Measurements from ENCODE around the gene DYNC1H1. TPM values are rescaled to one million over a fixed set of nuclear protein-coding genes. Genes with fewer than 3 reads are reported as not detected.

The DYNC1H1 gene
- total RNA-seq, 1 donor from 2014 or later: 662 TPM

- Mint-ChIP-seq H3K4me3 (ENCODE audit: unreplicated experiment) (no peak overlapping the region), H3K27me3 (ENCODE audit: unreplicated experiment) (peaks cover 7% of the 10 kb centered on the region), H3K4me1 (ENCODE audit: unreplicated experiment) (peaks cover 18% of the 10 kb centered on the region), H3K36me3 (ENCODE audit: low read depth, unreplicated experiment) (peaks cover 31% of the 10 kb centered on the region), H3K9me3 (ENCODE audit: unreplicated experiment) (no peaks in the 10 kb centered on the region), H3K27ac (ENCODE audit: unreplicated experiment) (no peak overlapping the region)
- no peak for TF ChIP-seq CTCF (IDR thresholded peaks at IDR 0.05; ENCODE audit: unreplicated experiment)
- DNase-seq (ENCODE audit: low spot score): no peak
Observed at GRCh38 chr14:101918065-101918989, 46.0 kb upstream of the DYNC1H1 start.

- Mint-ChIP-seq H3K4me3 (ENCODE audit: unreplicated experiment) (no peak overlapping the region), H3K27me3 (ENCODE audit: unreplicated experiment) (peaks cover 7% of the 10 kb centered on the region), H3K9me3 (ENCODE audit: unreplicated experiment) (no peaks in the 10 kb centered on the region), H3K36me3 (ENCODE audit: low read depth, unreplicated experiment) (peaks cover 23% of the 10 kb centered on the region), H3K27ac (ENCODE audit: unreplicated experiment) (peak overlapping the region; percentile 58), H3K4me1 (ENCODE audit: unreplicated experiment) (peaks cover 18% of the 10 kb centered on the region)
- no peak for TF ChIP-seq CTCF (IDR thresholded peaks at IDR 0.05; ENCODE audit: unreplicated experiment)
- no peak for DNase-seq (ENCODE audit: low spot score)
Observed at GRCh38 chr14:101920271-101920670, 44.1 kb upstream of the DYNC1H1 start.

GRCh38 chr14:101922866-101923265 is 41.5 kb upstream of the DYNC1H1 start:
- Mint-ChIP-seq H3K4me3 (ENCODE audit: unreplicated experiment) (no peak overlapping the region), H3K9me3 (ENCODE audit: unreplicated experiment) (no peaks in the 10 kb centered on the region), H3K4me1 (ENCODE audit: unreplicated experiment) (peaks cover 14% of the 10 kb centered on the region), H3K27ac (ENCODE audit: unreplicated experiment) (no peak overlapping the region), H3K36me3 (ENCODE audit: low read depth, unreplicated experiment) (peaks cover 11% of the 10 kb centered on the region), H3K27me3 (ENCODE audit: unreplicated experiment) (peaks cover 1% of the 10 kb centered on the region)
- DNase-seq (ENCODE audit: low spot score): no peak
- TF ChIP-seq CTCF (IDR thresholded peaks at IDR 0.05; ENCODE audit: unreplicated experiment): no peak

- peaks cover 4% of the 10 kb centered on the region for H3K4me1 Mint-ChIP-seq (ENCODE audit: unreplicated experiment)
- H3K36me3 Mint-ChIP-seq (ENCODE audit: low read depth, unreplicated experiment): peaks cover 5% of the 10 kb centered on the region
- TF ChIP-seq CTCF (IDR thresholded peaks at IDR 0.05; ENCODE audit: unreplicated experiment): no peak
- peaks cover 1% of the 10 kb centered on the region for H3K27me3 Mint-ChIP-seq (ENCODE audit: unreplicated experiment)
- H3K4me3 Mint-ChIP-seq (ENCODE audit: unreplicated experiment): no peak overlapping the region
- no peak overlapping the region for H3K27ac Mint-ChIP-seq (ENCODE audit: unreplicated experiment)
- DNase-seq (ENCODE audit: low spot score): no peak
- no peaks in the 10 kb centered on the region for H3K9me3 Mint-ChIP-seq (ENCODE audit: unreplicated experiment)
Observed at GRCh38 chr14:101925152-101925551, 39.2 kb upstream of the DYNC1H1 start.

- TF ChIP-seq CTCF (IDR thresholded peaks at IDR 0.05; ENCODE audit: unreplicated experiment): no peak
Observed at GRCh38 chr14:101926085-101926484, 38.3 kb upstream of the DYNC1H1 start.

More at GRCh38 chr14:101926085-101926484, 38.3 kb upstream of the DYNC1H1 start:
- Mint-ChIP-seq H3K4me1 (ENCODE audit: unreplicated experiment) (no peaks in the 10 kb centered on the region), H3K27ac (ENCODE audit: unreplicated experiment) (no peak overlapping the region), H3K9me3 (ENCODE audit: unreplicated experiment) (no peaks in the 10 kb centered on the region), H3K27me3 (ENCODE audit: unreplicated experiment) (peaks cover 1% of the 10 kb centered on the region), H3K4me3 (ENCODE audit: unreplicated experiment) (no peak overlapping the region), H3K36me3 (ENCODE audit: low read depth, unreplicated experiment) (peaks cover 5% of the 10 kb centered on the region)
- DNase-seq (ENCODE audit: low spot score): no peak

Data from endothelial cell (in vitro differentiated cells).